Skeletal muscle satellite cell (primary cell): ENCODE measurements around the gene GRK4.

Experiments used
- H3K27me3 ChIP-seq: 2 replicates; pipeline ENCODE4 v1.7.0; 2013; ENCODE audit warnings: low read length; ENCODE audit not compliant: control insufficient read depth, insufficient read depth
- H3K36me3 ChIP-seq: 2 replicates; pipeline ENCODE4 v1.7.0; 2013; ENCODE audit warnings: mild to moderate bottlenecking, control low read depth, low read length; ENCODE audit not compliant: insufficient read depth
- H3K4me1 ChIP-seq: 2 replicates; pipeline ENCODE4 v1.7.0; 2013; ENCODE audit warnings: low read length; ENCODE audit not compliant: control insufficient read depth, insufficient read depth
- H3K4me2 ChIP-seq: 2 replicates; pipeline ENCODE4 v1.7.0; 2013; ENCODE audit warnings: mild to moderate bottlenecking, low read length
- H3K4me3 ChIP-seq: 2 replicates; pipeline ENCODE4 v1.7.0; 2013; ENCODE audit warnings: low read length
- H3K9ac ChIP-seq: 2 replicates; pipeline ENCODE4 v1.7.0; 2013; ENCODE audit warnings: mild to moderate bottlenecking, low read depth, low read length, moderate library complexity
- H3K9me3 ChIP-seq: replicated peaks from 2 replicates; pipeline ENCODE4 v1.7.0; 2013; ENCODE audit warnings: mild to moderate bottlenecking, control low read depth, low read length

GRK4 gene

GRCh38 chr4:2938906-2939305 is 24.5 kb upstream of the GRK4 start:
- Histone ChIP-seq H3K36me3 (peaks cover 59% of the 10 kb centered on the region), H3K4me1 (peaks cover 24% of the 10 kb centered on the region), H3K9ac (no peak overlapping the region), H3K4me2 (no peak overlapping the region), H3K4me3 (no peak overlapping the region), H3K9me3 (no peaks in the 10 kb centered on the region), H3K27me3 (no peaks in the 10 kb centered on the region)

- H3K9me3 ChIP-seq = no peaks in the 10 kb centered on the region
- H3K9ac ChIP-seq = no peak overlapping the region
- peaks cover 24% of the 10 kb centered on the region for H3K4me1 ChIP-seq
- no peak overlapping the region for H3K4me2 ChIP-seq
- no peaks in the 10 kb centered on the region for H3K27me3 ChIP-seq
- H3K36me3 ChIP-seq = peaks cover 63% of the 10 kb centered on the region
- H3K4me3 ChIP-seq = no peak overlapping the region
Observed at GRCh38 chr4:2939383-2940243, 23.8 kb upstream of the GRK4 start.

- peaks cover 22% of the 10 kb centered on the region for H3K4me1 ChIP-seq
- H3K9ac ChIP-seq = no peak overlapping the region
- no peaks in the 10 kb centered on the region for H3K9me3 ChIP-seq
- H3K4me3 ChIP-seq = no peak overlapping the region
- no peaks in the 10 kb centered on the region for H3K27me3 ChIP-seq
- H3K36me3 ChIP-seq = peaks cover 72% of the 10 kb centered on the region
- H3K4me2 ChIP-seq = no peak overlapping the region
Observed at GRCh38 chr4:2940267-2941137, 22.9 kb upstream of the GRK4 start.

GRCh38 chr4:2941138-2942036 is 22.0 kb upstream of the GRK4 start:
- Histone ChIP-seq H3K9ac (no peak overlapping the region), H3K36me3 (peaks cover 78% of the 10 kb centered on the region), H3K4me2 (no peak overlapping the region), H3K4me1 (peaks cover 13% of the 10 kb centered on the region), H3K9me3 (no peaks in the 10 kb centered on the region), H3K4me3 (no peak overlapping the region), H3K27me3 (no peaks in the 10 kb centered on the region)

GRCh38 chr4:2942037-2942531 is 21.3 kb upstream of the GRK4 start:
- Histone ChIP-seq H3K4me3 (no peak overlapping the region), H3K36me3 (peaks cover 85% of the 10 kb centered on the region), H3K9me3 (no peaks in the 10 kb centered on the region), H3K27me3 (no peaks in the 10 kb centered on the region), H3K4me1 (peaks cover 6% of the 10 kb centered on the region), H3K4me2 (no peak overlapping the region), H3K9ac (no peak overlapping the region)

- H3K4me2 ChIP-seq = no peak overlapping the region
- H3K4me1 ChIP-seq = no peaks in the 10 kb centered on the region
- no peaks in the 10 kb centered on the region for H3K27me3 ChIP-seq
- no peak overlapping the region for H3K9ac ChIP-seq
- H3K9me3 ChIP-seq = no peaks in the 10 kb centered on the region
- H3K36me3 ChIP-seq = peaks cover 85% of the 10 kb centered on the region
- H3K4me3 ChIP-seq = no peak overlapping the region
Observed at GRCh38 chr4:2942532-2943363, 20.6 kb upstream of the GRK4 start.

- Histone ChIP-seq H3K4me3 (no peak overlapping the region), H3K36me3 (peaks cover 84% of the 10 kb centered on the region), H3K27me3 (no peaks in the 10 kb centered on the region), H3K9ac (no peak overlapping the region), H3K4me1 (no peaks in the 10 kb centered on the region), H3K9me3 (no peaks in the 10 kb centered on the region), H3K4me2 (no peak overlapping the region)
Observed at GRCh38 chr4:2943364-2944090, 19.8 kb upstream of the GRK4 start.

GRCh38 chr4:2944091-2944482 is 19.3 kb upstream of the GRK4 start:
- Histone ChIP-seq H3K9ac (no peak overlapping the region), H3K4me1 (no peaks in the 10 kb centered on the region), H3K36me3 (peaks cover 82% of the 10 kb centered on the region)

GRCh38 chr4:2944586-2945526 is 18.5 kb upstream of the GRK4 start:
- H3K9ac ChIP-seq = no peak overlapping the region
- no peaks in the 10 kb centered on the region for H3K27me3 ChIP-seq
- no peak overlapping the region for H3K4me3 ChIP-seq
- H3K9me3 ChIP-seq = no peaks in the 10 kb centered on the region
- H3K36me3 ChIP-seq = peaks cover 82% of the 10 kb centered on the region
- no peak overlapping the region for H3K4me2 ChIP-seq
- no peaks in the 10 kb centered on the region for H3K4me1 ChIP-seq

More at GRCh38 chr4:2944091-2944482, 19.3 kb upstream of the GRK4 start:
- Histone ChIP-seq H3K4me2 (no peak overlapping the region), H3K4me3 (no peak overlapping the region), H3K27me3 (no peaks in the 10 kb centered on the region), H3K9me3 (no peaks in the 10 kb centered on the region)
